ENCODE results near the gene FAM227A.
A peak's percentile ranks its signal among the peaks of the same experiment; 100 is the strongest.

DNA sequence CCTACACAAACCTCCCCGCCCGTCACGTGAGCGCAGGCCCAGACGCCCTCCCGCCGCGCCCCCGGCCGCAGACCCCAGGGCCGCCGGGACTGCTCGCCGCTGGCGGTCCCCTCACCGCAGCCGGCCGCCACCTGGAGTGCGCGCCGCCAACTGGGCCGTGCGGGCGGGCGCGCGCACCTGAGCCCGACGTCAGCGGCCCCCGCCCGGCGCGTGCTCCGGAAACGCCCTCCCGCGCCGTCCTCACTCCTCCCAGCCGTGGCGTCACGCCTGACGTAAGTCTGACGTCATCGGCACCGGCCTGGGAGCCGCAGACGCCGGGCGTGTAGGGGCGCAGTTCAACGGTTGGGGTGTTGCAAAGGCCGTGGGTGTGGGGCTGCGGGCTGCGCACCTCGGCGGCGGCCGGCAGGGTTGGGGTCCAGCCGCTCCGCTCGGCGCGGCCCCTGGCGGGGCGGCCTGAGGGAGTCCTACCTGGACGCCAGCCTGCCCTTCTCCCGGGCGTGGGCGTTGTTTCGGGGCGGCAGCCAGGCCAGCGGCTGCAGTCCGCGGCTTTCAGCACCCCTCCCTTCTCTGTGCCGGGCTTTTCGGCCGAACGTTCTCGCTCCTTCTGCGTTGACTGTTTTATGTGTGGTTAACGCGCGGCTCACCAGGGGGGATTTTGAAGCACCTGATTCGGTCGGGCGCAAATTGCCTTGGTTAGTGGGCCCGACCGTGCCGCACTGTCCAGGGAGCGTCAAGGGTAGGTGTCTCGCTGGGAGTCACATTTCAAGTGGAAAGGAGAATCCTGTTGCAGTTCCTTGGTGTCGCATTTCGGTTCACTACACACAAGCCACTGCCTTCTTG, 44.8 kb upstream of the FAM227A start, which contains the start of gene JOSD1:
- TF ChIP-seq, protein P1, sequence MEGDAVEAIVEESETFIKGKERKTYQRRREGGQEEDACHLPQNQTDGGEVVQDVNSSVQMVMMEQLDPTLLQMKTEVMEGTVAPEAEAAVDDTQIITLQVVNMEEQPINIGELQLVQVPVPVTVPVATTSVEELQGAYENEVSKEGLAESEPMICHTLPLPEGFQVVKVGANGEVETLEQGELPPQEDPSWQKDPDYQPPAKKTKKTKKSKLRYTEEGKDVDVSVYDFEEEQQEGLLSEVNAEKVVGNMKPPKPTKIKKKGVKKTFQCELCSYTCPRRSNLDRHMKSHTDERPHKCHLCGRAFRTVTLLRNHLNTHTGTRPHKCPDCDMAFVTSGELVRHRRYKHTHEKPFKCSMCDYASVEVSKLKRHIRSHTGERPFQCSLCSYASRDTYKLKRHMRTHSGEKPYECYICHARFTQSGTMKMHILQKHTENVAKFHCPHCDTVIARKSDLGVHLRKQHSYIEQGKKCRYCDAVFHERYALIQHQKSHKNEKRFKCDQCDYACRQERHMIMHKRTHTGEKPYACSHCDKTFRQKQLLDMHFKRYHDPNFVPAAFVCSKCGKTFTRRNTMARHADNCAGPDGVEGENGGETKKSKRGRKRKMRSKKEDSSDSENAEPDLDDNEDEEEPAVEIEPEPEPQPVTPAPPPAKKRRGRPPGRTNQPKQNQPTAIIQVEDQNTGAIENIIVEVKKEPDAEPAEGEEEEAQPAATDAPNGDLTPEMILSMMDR (IDR thresholded peaks at IDR 0.05; ENCODE audit: insufficient read depth, low read length), result no peak
- TF ChIP-seq POLR2AphosphoS5 (IDR thresholded peaks at IDR 0.05; ENCODE audit: low read depth), result peak; percentile 70

All from HL-60 (cell line).